GM12864 (cell line): ENCODE results near the gene ACCS.

Experiments used
- DNase-seq: peaks from one replicate; pipeline ENCODE4 v3.0.0-alpha.2; 2011; ENCODE audit warnings: low read depth
- H3K4me3 ChIP-seq: 2 replicates; pipeline ENCODE4 v1.5.1; 2011; ENCODE audit warnings: mild to moderate bottlenecking, low read depth, low read length, control low read depth
- CTCF ChIP-seq: IDR thresholded peaks from 2 replicates; pipeline ENCODE4 v1.5.1; 2011; ENCODE audit warnings: low read depth, mild to moderate bottlenecking, moderate library complexity, low read length, control low read depth, inconsistent platforms; ENCODE audit errors: missing control alignments

The ACCS gene

GRCh38 chr11:44065841-44066731 is at the start of gene ACCS:
Gene ACCS (plus strand): TSS chr11:44066270. CDS start chr11:44067628, 1,358 bp downstream.
- H3K4me3 ChIP-seq = peak within 1 kb of the TSS; percentile 78
- TF ChIP-seq CTCF = peak; percentile 89
- DNase-seq = peak; percentile 81

- TF ChIP-seq CTCF = no peak
- DNase-seq = no peak
- no peak overlapping the region for H3K4me3 ChIP-seq
These were observed 49.3 kb upstream of the ACCS start for GRCh38 chr11:44016546-44017442.

- no peak overlapping the region for H3K4me3 ChIP-seq
- no peak for DNase-seq
- TF ChIP-seq CTCF = no peak
These were observed 48.5 kb upstream of the ACCS start for GRCh38 chr11:44017443-44018126.

- no peak for TF ChIP-seq CTCF
- no peak overlapping the region for H3K4me3 ChIP-seq
- no peak for DNase-seq
These were observed 47.9 kb upstream of the ACCS start for GRCh38 chr11:44018127-44018521.

GRCh38 chr11:44018829-44019228 is 47.2 kb upstream of the ACCS start:
- no peak for DNase-seq
- no peak for TF ChIP-seq CTCF

GRCh38 chr11:44024977-44025376 is 41.1 kb upstream of the ACCS start:
- no peak for DNase-seq
- H3K4me3 ChIP-seq = no peak overlapping the region
- no peak for TF ChIP-seq CTCF

More at GRCh38 chr11:44018829-44019228, 47.2 kb upstream of the ACCS start:
- no peak overlapping the region for H3K4me3 ChIP-seq
